GM23338 (cell line): ENCODE data around the gene ARHGEF10L. TPM values are rescaled to one million over a fixed set of nuclear protein-coding genes. Genes with fewer than 3 reads are reported as not detected.

Experiments
- ATAC-seq: fragments of 200-7000 bp; cut with Tn5 transposase; 3 replicates; pipeline ENCODE4 v1.9.1; 2020
- DNase-seq: peaks from one replicate; pipeline ENCODE4 v3.0.0-alpha.2; 2015; ENCODE audit warnings: low spot score
- H2AFZ ChIP-seq: fragments of 200-600 bp; sonication (generic); 2 replicates; pipeline ENCODE4 v1.8.0; 2016; ENCODE audit warnings: antibody characterized with exemption, mild to moderate bottlenecking, moderate library complexity
- H3F3A ChIP-seq: fragments of 200-600 bp; sonication (generic); replicated peaks from 2 replicates; pipeline ENCODE4 v1.8.0; 2017; ENCODE audit warnings: antibody characterized with exemption, mixed run types, low read depth
- H3K27ac ChIP-seq: fragments of 200-600 bp; sonication (generic); 2 replicates; pipeline ENCODE4 v1.6.1; 2016; ENCODE audit warnings: low read depth
- H3K27me3 ChIP-seq: fragments of 200-600 bp; sonication (generic); 2 replicates; pipeline ENCODE4 v1.8.0; 2016; ENCODE audit warnings: mild to moderate bottlenecking, mixed run types, moderate library complexity; ENCODE audit not compliant: insufficient read depth
- H3K36me3 ChIP-seq: fragments of 200-600 bp; sonication (generic); 2 replicates; pipeline ENCODE4 v1.8.0; 2016; ENCODE audit warnings: mild to moderate bottlenecking; ENCODE audit not compliant: insufficient read depth
- H3K4me1 ChIP-seq: fragments of 200-600 bp; sonication (generic); 2 replicates; pipeline ENCODE4 v1.8.0; 2016; ENCODE audit warnings: mild to moderate bottlenecking, moderate library complexity; ENCODE audit not compliant: insufficient read depth
- H3K4me2 ChIP-seq: fragments of 200-600 bp; sonication (generic); 2 replicates; pipeline ENCODE4 v1.7.1; 2017; ENCODE audit warnings: mixed run types
- H3K4me3 ChIP-seq: fragments of 200-600 bp; sonication (generic); 2 replicates; pipeline ENCODE4 v1.6.1; 2016; ENCODE audit warnings: mixed run types
- H3K79me2 ChIP-seq: fragments of 200-600 bp; sonication (generic); replicated peaks from 2 replicates; pipeline ENCODE4 v1.8.0; 2017; ENCODE audit warnings: mild to moderate bottlenecking; ENCODE audit not compliant: insufficient read depth
- H3K9me2 ChIP-seq: fragments of 200-600 bp; sonication (generic); 2 replicates; pipeline ENCODE4 v1.8.0; 2017; ENCODE audit not compliant: insufficient read depth
- H4K20me1 ChIP-seq: fragments of 200-600 bp; sonication (generic); replicated peaks from 2 replicates; pipeline ENCODE4 v1.8.0; 2017; ENCODE audit warnings: mild to moderate bottlenecking; ENCODE audit not compliant: insufficient read depth
- H3K27ac Mint-ChIP-seq: 2 replicates; pipeline ENCODE4 v1.8.0; 2020; ENCODE audit warnings: inconsistent platforms, mild to moderate bottlenecking, moderate library complexity, mixed read lengths
- H3K27me3 Mint-ChIP-seq: 3 replicates; pipeline ENCODE4 v1.8.0; 2022; ENCODE audit warnings: low read depth, mild to moderate bottlenecking, moderate library complexity, mixed read lengths, inconsistent platforms; ENCODE audit not compliant: insufficient read depth, poor library complexity
- H3K36me3 Mint-ChIP-seq: 3 replicates; pipeline ENCODE4 v1.8.0; 2021; ENCODE audit warnings: low read depth, mild to moderate bottlenecking, inconsistent platforms, moderate library complexity, mixed read lengths
- H3K4me1 Mint-ChIP-seq: 3 replicates; pipeline ENCODE4 v1.8.0; 2020; ENCODE audit warnings: mild to moderate bottlenecking, inconsistent platforms, mixed read lengths
- H3K4me3 Mint-ChIP-seq: 3 replicates; pipeline ENCODE4 v1.8.0; 2021; ENCODE audit warnings: moderate library complexity, mild to moderate bottlenecking, inconsistent platforms, mixed read lengths
- H3K9me3 Mint-ChIP-seq: 3 replicates; pipeline ENCODE4 v1.8.0; 2020; ENCODE audit warnings: moderate library complexity, mild to moderate bottlenecking, inconsistent platforms, mixed read lengths
- CREB1 ChIP-seq: fragments of 250-450 bp; sonication (Bioruptor Pico); IDR thresholded peaks from 2 replicates; pipeline ENCODE4 v1.5.0; 2020; ENCODE audit warnings: low read depth, mild to moderate bottlenecking, moderate library complexity
- EZH2phosphoT487 ChIP-seq: fragments of 200-600 bp; sonication (generic); IDR thresholded peaks from one replicate; pipeline ENCODE4 v1.8.1; 2018; ENCODE audit warnings: antibody characterized with exemption; ENCODE audit not compliant: unreplicated experiment
- JUNB ChIP-seq: IDR thresholded peaks from one replicate; pipeline ENCODE4 v1.6.1; 2016; ENCODE audit warnings: antibody characterized with exemption; ENCODE audit not compliant: unreplicated experiment
- NANOG ChIP-seq: IDR thresholded peaks from 2 replicates; pipeline ENCODE4 v1.6.1; 2016; ENCODE audit warnings: antibody characterized with exemption, borderline replicate concordance
- POLR2AphosphoS5 ChIP-seq: IDR thresholded peaks from 2 replicates; pipeline ENCODE4 v1.6.1; 2016; ENCODE audit warnings: antibody characterized with exemption, low read depth
- REST ChIP-seq: IDR thresholded peaks from one replicate; pipeline ENCODE4 v1.6.1; 2018; ENCODE audit warnings: antibody characterized with exemption; ENCODE audit not compliant: unreplicated experiment
- STAT1 ChIP-seq: IDR thresholded peaks from one replicate; pipeline ENCODE4 v1.6.1; 2016; ENCODE audit warnings: antibody characterized with exemption; ENCODE audit not compliant: unreplicated experiment
- ZNF114 ChIP-seq: fragments of 250-450 bp; sonication (Bioruptor Pico); IDR thresholded peaks from 2 replicates; pipeline ENCODE4 v1.5.0; 2020; ENCODE audit warnings: mild to moderate bottlenecking, moderate library complexity
- ZNF331 ChIP-seq: fragments of 250-450 bp; sonication (Bioruptor Pico); IDR thresholded peaks from 2 replicates; pipeline ENCODE4 v1.5.0; 2020; ENCODE audit warnings: low read depth, mild to moderate bottlenecking, moderate library complexity
- polyA plus RNA-seq: library from polyadenylated mRNA; unstranded; fragments of >200 nt; fragmentation: Nextera tagmentation; extraction: Ambion mirVana; gene quantifications from 2 replicates; pipeline ENCODE4 v1.2.1, GENCODE V29; 2016
- total RNA-seq: library from RNA; depleted of rRNA; stranded (reverse); fragments of >200 nt; shearing (Covaris generic); gene quantifications from 2 replicates; pipeline ENCODE4 v1.2.3, GENCODE V29; 2014
- TF ChIP-seq, protein P1 (sequence below), 2 experiments: fragments of 200-600 bp in 1 of 2; sonication (generic) in 1 of 2; conservative IDR thresholded peaks; 2 replicates each; pipeline versions ENCODE4 v1.5.1 to v1.6.1; 2016 to 2017; ENCODE audit warnings: antibody characterized with exemption in 2 of 2, low read depth in 2 of 2, mild to moderate bottlenecking in 2 of 2, moderate library complexity in 1 of 2
- TF ChIP-seq, protein P2 (sequence below): fragments of 250-450 bp; sonication (Bioruptor Pico); IDR thresholded peaks from 2 replicates; pipeline ENCODE4 v1.5.0; 2020; ENCODE audit warnings: mild to moderate bottlenecking, moderate library complexity

Gene ARHGEF10L
- total and polyA plus RNA-seq, 2 experiments from 2014 or later: 12.1 to 46.8 TPM

GRCh38 chr1:17594690-17595601 lies 55.4 kb downstream of the ARHGEF10L start (continued):
- TF ChIP-seq REST: no peak
- TF ChIP-seq, protein P1, sequence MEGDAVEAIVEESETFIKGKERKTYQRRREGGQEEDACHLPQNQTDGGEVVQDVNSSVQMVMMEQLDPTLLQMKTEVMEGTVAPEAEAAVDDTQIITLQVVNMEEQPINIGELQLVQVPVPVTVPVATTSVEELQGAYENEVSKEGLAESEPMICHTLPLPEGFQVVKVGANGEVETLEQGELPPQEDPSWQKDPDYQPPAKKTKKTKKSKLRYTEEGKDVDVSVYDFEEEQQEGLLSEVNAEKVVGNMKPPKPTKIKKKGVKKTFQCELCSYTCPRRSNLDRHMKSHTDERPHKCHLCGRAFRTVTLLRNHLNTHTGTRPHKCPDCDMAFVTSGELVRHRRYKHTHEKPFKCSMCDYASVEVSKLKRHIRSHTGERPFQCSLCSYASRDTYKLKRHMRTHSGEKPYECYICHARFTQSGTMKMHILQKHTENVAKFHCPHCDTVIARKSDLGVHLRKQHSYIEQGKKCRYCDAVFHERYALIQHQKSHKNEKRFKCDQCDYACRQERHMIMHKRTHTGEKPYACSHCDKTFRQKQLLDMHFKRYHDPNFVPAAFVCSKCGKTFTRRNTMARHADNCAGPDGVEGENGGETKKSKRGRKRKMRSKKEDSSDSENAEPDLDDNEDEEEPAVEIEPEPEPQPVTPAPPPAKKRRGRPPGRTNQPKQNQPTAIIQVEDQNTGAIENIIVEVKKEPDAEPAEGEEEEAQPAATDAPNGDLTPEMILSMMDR (conservative IDR thresholded peaks at IDR 0.05; ENCODE audit: low read depth in 2 of 2): no peak
- no peak for TF ChIP-seq CREB1 (CRISPR knock-in tag)
- no peak for TF ChIP-seq POLR2AphosphoS5
- no peak for TF ChIP-seq EZH2phosphoT487
- no peak for TF ChIP-seq ZNF114
- TF ChIP-seq JUNB: no peak
- no peak for TF ChIP-seq NANOG
- TF ChIP-seq STAT1: no peak
- TF ChIP-seq ZNF331 (CRISPR knock-in tag): no peak

GRCh38 chr1:17595602-17595925 lies 56.1 kb downstream of the ARHGEF10L start:
- H3K4me3 Mint-ChIP-seq: no peak overlapping the region
- no peaks in the 10 kb centered on the region for H3K9me3 Mint-ChIP-seq
- DNase-seq (no peak), ATAC-seq (no peak)
- Histone ChIP-seq H3K79me2 (no peaks in the 10 kb centered on the region), H3K9me2 (no peaks in the 10 kb centered on the region), H3F3A (no peaks in the 10 kb centered on the region), H4K20me1 (no peaks in the 10 kb centered on the region; the same call in 1 of the 2 replicates), H3K4me2 (no peak overlapping the region), H3K27me3 (no peaks in the 10 kb centered on the region), H3K36me3 (peaks cover 2% of the 10 kb centered on the region; the same call in 1 of the 2 replicates), H3K4me1 (no peaks in the 10 kb centered on the region), H2AFZ (no peak overlapping the region), H3K4me3 (no peak overlapping the region), H3K27ac (no peak overlapping the region)
- H3K27me3 Mint-ChIP-seq: peaks cover 10% of the 10 kb centered on the region
- H3K4me1 Mint-ChIP-seq: peaks cover 18% of the 10 kb centered on the region
- H3K27ac Mint-ChIP-seq: no peak overlapping the region; the same call in 1 of the 2 replicates
- H3K36me3 Mint-ChIP-seq: peaks cover 15% of the 10 kb centered on the region
- TF ChIP-seq STAT1 (no peak), CREB1 (CRISPR knock-in tag) (no peak), ZNF114 (no peak), ZNF331 (CRISPR knock-in tag) (no peak), EZH2phosphoT487 (no peak), POLR2AphosphoS5 (no peak)
- TF ChIP-seq, protein P2, sequence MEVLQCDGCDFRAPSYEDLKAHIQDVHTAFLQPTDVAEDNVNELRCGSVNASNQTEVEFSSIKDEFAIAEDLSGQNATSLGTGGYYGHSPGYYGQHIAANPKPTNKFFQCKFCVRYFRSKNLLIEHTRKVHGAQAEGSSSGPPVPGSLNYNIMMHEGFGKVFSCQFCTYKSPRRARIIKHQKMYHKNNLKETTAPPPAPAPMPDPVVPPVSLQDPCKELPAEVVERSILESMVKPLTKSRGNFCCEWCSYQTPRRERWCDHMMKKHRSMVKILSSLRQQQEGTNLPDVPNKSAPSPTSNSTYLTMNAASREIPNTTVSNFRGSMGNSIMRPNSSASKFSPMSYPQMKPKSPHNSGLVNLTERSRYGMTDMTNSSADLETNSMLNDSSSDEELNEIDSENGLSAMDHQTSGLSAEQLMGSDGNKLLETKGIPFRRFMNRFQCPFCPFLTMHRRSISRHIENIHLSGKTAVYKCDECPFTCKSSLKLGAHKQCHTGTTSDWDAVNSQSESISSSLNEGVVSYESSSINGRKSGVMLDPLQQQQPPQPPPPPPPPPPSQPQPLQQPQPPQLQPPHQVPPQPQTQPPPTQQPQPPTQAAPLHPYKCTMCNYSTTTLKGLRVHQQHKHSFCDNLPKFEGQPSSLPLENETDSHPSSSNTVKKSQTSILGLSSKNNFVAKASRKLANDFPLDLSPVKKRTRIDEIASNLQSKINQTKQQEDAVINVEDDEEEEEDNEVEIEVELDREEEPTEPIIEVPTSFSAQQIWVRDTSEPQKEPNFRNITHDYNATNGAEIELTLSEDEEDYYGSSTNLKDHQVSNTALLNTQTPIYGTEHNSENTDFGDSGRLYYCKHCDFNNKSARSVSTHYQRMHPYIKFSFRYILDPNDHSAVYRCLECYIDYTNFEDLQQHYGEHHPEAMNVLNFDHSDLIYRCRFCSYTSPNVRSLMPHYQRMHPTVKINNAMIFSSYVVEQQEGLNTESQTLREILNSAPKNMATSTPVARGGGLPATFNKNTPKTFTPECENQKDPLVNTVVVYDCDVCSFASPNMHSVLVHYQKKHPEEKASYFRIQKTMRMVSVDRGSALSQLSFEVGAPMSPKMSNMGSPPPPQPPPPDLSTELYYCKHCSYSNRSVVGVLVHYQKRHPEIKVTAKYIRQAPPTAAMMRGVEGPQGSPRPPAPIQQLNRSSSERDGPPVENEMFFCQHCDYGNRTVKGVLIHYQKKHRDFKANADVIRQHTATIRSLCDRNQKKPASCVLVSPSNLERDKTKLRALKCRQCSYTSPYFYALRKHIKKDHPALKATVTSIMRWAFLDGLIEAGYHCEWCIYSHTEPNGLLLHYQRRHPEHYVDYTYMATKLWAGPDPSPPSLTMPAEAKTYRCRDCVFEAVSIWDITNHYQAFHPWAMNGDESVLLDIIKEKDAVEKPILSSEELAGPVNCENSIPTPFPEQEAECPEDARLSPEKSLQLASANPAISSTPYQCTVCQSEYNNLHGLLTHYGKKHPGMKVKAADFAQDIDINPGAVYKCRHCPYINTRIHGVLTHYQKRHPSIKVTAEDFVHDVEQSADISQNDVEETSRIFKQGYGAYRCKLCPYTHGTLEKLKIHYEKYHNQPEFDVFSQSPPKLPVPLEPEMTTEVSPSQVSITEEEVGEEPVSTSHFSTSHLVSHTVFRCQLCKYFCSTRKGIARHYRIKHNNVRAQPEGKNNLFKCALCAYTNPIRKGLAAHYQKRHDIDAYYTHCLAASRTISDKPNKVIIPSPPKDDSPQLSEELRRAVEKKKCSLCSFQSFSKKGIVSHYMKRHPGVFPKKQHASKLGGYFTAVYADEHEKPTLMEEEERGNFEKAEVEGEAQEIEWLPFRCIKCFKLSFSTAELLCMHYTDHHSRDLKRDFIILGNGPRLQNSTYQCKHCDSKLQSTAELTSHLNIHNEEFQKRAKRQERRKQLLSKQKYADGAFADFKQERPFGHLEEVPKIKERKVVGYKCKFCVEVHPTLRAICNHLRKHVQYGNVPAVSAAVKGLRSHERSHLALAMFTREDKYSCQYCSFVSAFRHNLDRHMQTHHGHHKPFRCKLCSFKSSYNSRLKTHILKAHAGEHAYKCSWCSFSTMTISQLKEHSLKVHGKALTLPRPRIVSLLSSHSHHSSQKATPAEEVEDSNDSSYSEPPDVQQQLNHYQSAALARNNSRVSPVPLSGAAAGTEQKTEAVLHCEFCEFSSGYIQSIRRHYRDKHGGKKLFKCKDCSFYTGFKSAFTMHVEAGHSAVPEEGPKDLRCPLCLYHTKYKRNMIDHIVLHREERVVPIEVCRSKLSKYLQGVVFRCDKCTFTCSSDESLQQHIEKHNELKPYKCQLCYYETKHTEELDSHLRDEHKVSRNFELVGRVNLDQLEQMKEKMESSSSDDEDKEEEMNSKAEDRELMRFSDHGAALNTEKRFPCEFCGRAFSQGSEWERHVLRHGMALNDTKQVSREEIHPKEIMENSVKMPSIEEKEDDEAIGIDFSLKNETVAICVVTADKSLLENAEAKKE: no peak
